Naive B cell (primary cell): ENCODE results near the gene HYLS1. TPM values are rescaled to one million over a fixed set of nuclear protein-coding genes. Genes with fewer than 3 reads are reported as not detected.
"Not testable (repeated sequence)": the region's sequence is repeated elsewhere in the genome, so short reads cannot be mapped to it uniquely, and the experiment has no call there.

ENCODE experiments used
- ATAC-seq, 2 donors: fragments of 150-1000 bp; cut with Tn5 transposase; 2 replicates each; pipeline ENCODE4 v1.10.0; 2021; ENCODE audit warnings: low read depth in 2 of 2, mild to moderate bottlenecking in 2 of 2, moderate library complexity in 2 of 2
- DNase-seq: peaks from one replicate; pipeline ENCODE4 v3.0.0; 2022
- H3K27ac Mint-ChIP-seq, 6 donors: one replicate each; pipeline ENCODE4 v1.8.0; 2020 to 2022; ENCODE audit warnings: mild to moderate bottlenecking in 6 of 6, mixed read lengths in 6 of 6, moderate library complexity in 5 of 6, inconsistent platforms in 2 of 6
- H3K27me3 Mint-ChIP-seq, 3 donors: one replicate each; pipeline ENCODE4 v1.8.0; 2021 to 2022; ENCODE audit warnings: mixed read lengths in 3 of 3, mild to moderate bottlenecking in 1 of 3
- H3K36me3 Mint-ChIP-seq, 2 donors: one replicate each; pipeline ENCODE4 v1.8.0; 2020 to 2022; ENCODE audit warnings: mixed read lengths in 2 of 2, inconsistent platforms in 1 of 2, mild to moderate bottlenecking in 1 of 2
- H3K4me1 Mint-ChIP-seq, 3 donors: one replicate each; pipeline ENCODE4 v1.8.0; 2020 to 2022; ENCODE audit warnings: mixed read lengths in 3 of 3, inconsistent platforms in 1 of 3, mild to moderate bottlenecking in 1 of 3, moderate library complexity in 1 of 3
- H3K4me3 Mint-ChIP-seq, 8 donors: one replicate each; pipeline ENCODE4 v1.8.0; 2020 to 2022; ENCODE audit warnings: mild to moderate bottlenecking in 8 of 8, mixed read lengths in 8 of 8, moderate library complexity in 8 of 8, inconsistent platforms in 2 of 8
- H3K9me3 Mint-ChIP-seq, 7 donors: one replicate each; pipeline ENCODE4 v1.8.0; 2020 to 2022; ENCODE audit warnings: mixed read lengths in 7 of 7, mild to moderate bottlenecking in 5 of 7, inconsistent platforms in 2 of 7, moderate library complexity in 1 of 7
- polyA plus RNA-seq, 6 donors: library from polyadenylated mRNA; unstranded; fragments of 300-500 nt; fragmentation: Illumina TruSeq; gene quantifications; one replicate each; pipeline ENCODE4 v1.2.3, GENCODE V29; 2021; ENCODE audit warnings: low read depth in 6 of 6

The HYLS1 gene
- 10 to 100 TPM; 13.4 to 22.7 (median 16.4) TPM for polyA plus RNA-seq

- Mint-ChIP-seq H3K27me3 (no peaks in the 10 kb centered on the region), H3K4me3 (peak within 1 kb of the TSS; percentile 92 to 97 (median 95)), H3K9me3 (peaks cover 0 to 4% (median 0%) of the 10 kb centered on the region in 7 donors), H3K36me3 (no peaks in the 10 kb centered on the region), H3K27ac (peak within 1 kb of the TSS; percentile 96 to 99 (median 99)), H3K4me1 (peaks cover 6 to 35% (median 29%) of the 10 kb centered on the region in 3 donors)
- DNase-seq: peak; percentile 99
- ATAC-seq: peak; percentile 86 to 88
Observed at GRCh38 chr11:125887373-125888324, at the start of gene HYLS1. Gene HYLS1 (plus strand): TSS chr11:125887668. CDS start chr11:125899369, 11,701 bp downstream.

- Mint-ChIP-seq H3K27me3 (peaks cover 7 to 18% (median 11%) of the 10 kb centered on the region in 3 donors), H3K4me1 (no peaks in the 10 kb centered on the region), H3K4me3 (no peak overlapping the region), H3K27ac (no peak overlapping the region), H3K9me3 (peaks cover 14 to 43% (median 29%) of the 10 kb centered on the region in 7 donors), H3K36me3 (peaks cover 6 to 24% of the 10 kb centered on the region in 2 donors)
- DNase-seq: no peak
- peak in 1 of 2 donors; percentile 32 for ATAC-seq
Observed at GRCh38 chr11:125842321-125842948, 45.0 kb upstream of the HYLS1 start.

- ATAC-seq (no peak), DNase-seq (no peak)
- Mint-ChIP-seq H3K36me3 (peaks cover 6 to 32% of the 10 kb centered on the region in 2 donors), H3K27me3 (peaks cover 0 to 10% (median 9%) of the 10 kb centered on the region in 3 donors), H3K9me3 (peaks cover 14 to 63% (median 45%) of the 10 kb centered on the region in 7 donors), H3K27ac (no peak overlapping the region), H3K4me3 (no peak overlapping the region), H3K4me1 (no peaks in the 10 kb centered on the region)
Observed at GRCh38 chr11:125846188-125846587, 41.3 kb upstream of the HYLS1 start.

GRCh38 chr11:125857670-125858069 is 29.8 kb upstream of the HYLS1 start:
- Mint-ChIP-seq H3K36me3 (peaks cover 11 to 31% of the 10 kb centered on the region in 2 donors), H3K27me3 (peaks cover 5 to 17% (median 16%) of the 10 kb centered on the region in 3 donors), H3K9me3 (peaks cover 15 to 57% (median 34%) of the 10 kb centered on the region in 7 donors)
- not testable (repeated sequence) for H3K4me3 Mint-ChIP-seq, H3K27ac Mint-ChIP-seq, H3K4me1 Mint-ChIP-seq, DNase-seq, ATAC-seq

GRCh38 chr11:125862786-125863185 is 24.7 kb upstream of the HYLS1 start:
- not testable (repeated sequence) for H3K27ac Mint-ChIP-seq, DNase-seq, H3K27me3 Mint-ChIP-seq, H3K4me3 Mint-ChIP-seq, H3K4me1 Mint-ChIP-seq, ATAC-seq
- Mint-ChIP-seq H3K9me3 (peaks cover 4 to 34% (median 19%) of the 10 kb centered on the region in 7 donors), H3K36me3 (peaks cover 0 to 14% of the 10 kb centered on the region in 2 donors)

GRCh38 chr11:125865354-125865753 is 22.1 kb upstream of the HYLS1 start:
- H3K36me3 Mint-ChIP-seq, H3K27ac Mint-ChIP-seq, H3K27me3 Mint-ChIP-seq, H3K4me3 Mint-ChIP-seq, H3K4me1 Mint-ChIP-seq, ATAC-seq, DNase-seq: not testable (repeated sequence)
- H3K9me3 Mint-ChIP-seq: peaks cover 0 to 16% (median 3%) of the 10 kb centered on the region in 7 donors

- Mint-ChIP-seq H3K4me1 (peaks cover 7 to 14% (median 9%) of the 10 kb centered on the region in 3 donors), H3K4me3 (no peak overlapping the region), H3K9me3 (peaks cover 6 to 26% (median 21%) of the 10 kb centered on the region in 7 donors), H3K27me3 (no peaks in the 10 kb centered on the region), H3K27ac (peak overlapping the region in 1 of 6 donors; percentile 78), H3K36me3 (peaks cover 6 to 17% of the 10 kb centered on the region in 2 donors)
- ATAC-seq (no peak), DNase-seq (no peak)
Observed at GRCh38 chr11:125869521-125869920, 17.9 kb upstream of the HYLS1 start.

- Mint-ChIP-seq H3K36me3 (peaks cover 6 to 17% of the 10 kb centered on the region in 2 donors), H3K9me3 (peaks cover 6 to 21% (median 17%) of the 10 kb centered on the region in 7 donors), H3K27me3 (no peaks in the 10 kb centered on the region), H3K4me1 (peaks cover 7 to 14% (median 9%) of the 10 kb centered on the region in 3 donors), H3K27ac (peak overlapping the region in 3 of 6 donors; percentile 33 to 94 (median 45)), H3K4me3 (no peak overlapping the region)
- DNase-seq (no peak), ATAC-seq (no peak)
Observed at GRCh38 chr11:125871391-125872137, 15.9 kb upstream of the HYLS1 start.

- ATAC-seq: peak; percentile 14 to 23
- H3K4me3 Mint-ChIP-seq: no peak overlapping the region
- DNase-seq: no peak
- H3K36me3 Mint-ChIP-seq: peaks cover 6 to 17% of the 10 kb centered on the region in 2 donors
- H3K9me3 Mint-ChIP-seq: peaks cover 6 to 21% (median 17%) of the 10 kb centered on the region in 7 donors
- peak overlapping the region in 4 of 6 donors; percentile 12 to 94 (median 56) for H3K27ac Mint-ChIP-seq
- peaks cover 7 to 14% (median 9%) of the 10 kb centered on the region in 3 donors for H3K4me1 Mint-ChIP-seq
- no peaks in the 10 kb centered on the region for H3K27me3 Mint-ChIP-seq
Observed at GRCh38 chr11:125872138-125872491, 15.4 kb upstream of the HYLS1 start.

- H3K27me3 Mint-ChIP-seq: no peaks in the 10 kb centered on the region
- H3K36me3 Mint-ChIP-seq: peaks cover 6 to 17% of the 10 kb centered on the region in 2 donors
- ATAC-seq (no peak), DNase-seq (no peak)
- no peak overlapping the region for H3K4me3 Mint-ChIP-seq
- H3K27ac Mint-ChIP-seq: no peak overlapping the region
- peaks cover 7 to 14% (median 9%) of the 10 kb centered on the region in 3 donors for H3K4me1 Mint-ChIP-seq
- peaks cover 6 to 21% (median 17%) of the 10 kb centered on the region in 7 donors for H3K9me3 Mint-ChIP-seq
Observed at GRCh38 chr11:125873881-125874555, 13.4 kb upstream of the HYLS1 start.

GRCh38 chr11:125874556-125875124 is 12.8 kb upstream of the HYLS1 start:
- Mint-ChIP-seq H3K4me1 (peaks cover 7 to 14% (median 9%) of the 10 kb centered on the region in 3 donors), H3K4me3 (no peak overlapping the region), H3K27me3 (no peaks in the 10 kb centered on the region), H3K27ac (no peak overlapping the region), H3K9me3 (peaks cover 6 to 21% (median 17%) of the 10 kb centered on the region in 7 donors), H3K36me3 (peaks cover 6 to 17% of the 10 kb centered on the region in 2 donors)
- peak; percentile 43 to 73 for ATAC-seq
- peak; percentile 22 for DNase-seq

GRCh38 chr11:125881291-125881690 is 6.2 kb upstream of the HYLS1 start:
- peaks cover 0 to under 1% (median 0%) of the 10 kb centered on the region in 3 donors for H3K4me1 Mint-ChIP-seq
- DNase-seq (no peak), ATAC-seq (no peak)
- H3K36me3 Mint-ChIP-seq: no peaks in the 10 kb centered on the region
- no peak overlapping the region for H3K4me3 Mint-ChIP-seq
- H3K27ac Mint-ChIP-seq: no peak overlapping the region
- peaks cover 0 to 8% (median 6%) of the 10 kb centered on the region in 3 donors for H3K27me3 Mint-ChIP-seq
- H3K9me3 Mint-ChIP-seq: no peaks in the 10 kb centered on the region
